GM21619 (cell line): Measurements from ENCODE around the gene PRPF40B.
A peak's percentile ranks its signal among the peaks of the same experiment; 100 is the strongest.
"Not testable (repeated sequence)": the region's sequence is repeated elsewhere in the genome, so short reads cannot be mapped to it uniquely, and the experiment has no call there.

Experiments
- ATAC-seq: cut with Tn5 transposase; IDR thresholded peaks from one replicate; pipeline ENCODE4 v1.9.1; 2021; ENCODE audit not compliant: unreplicated experiment

PRPF40B gene

GRCh38 chr12:49623142-49623904 lies at the start of gene PRPF40B:
PRPF40B (plus strand) TSS chr12:49623561; CDS start chr12:49623591, 30 bp downstream.
- peak; percentile 59 for ATAC-seq

DNA sequence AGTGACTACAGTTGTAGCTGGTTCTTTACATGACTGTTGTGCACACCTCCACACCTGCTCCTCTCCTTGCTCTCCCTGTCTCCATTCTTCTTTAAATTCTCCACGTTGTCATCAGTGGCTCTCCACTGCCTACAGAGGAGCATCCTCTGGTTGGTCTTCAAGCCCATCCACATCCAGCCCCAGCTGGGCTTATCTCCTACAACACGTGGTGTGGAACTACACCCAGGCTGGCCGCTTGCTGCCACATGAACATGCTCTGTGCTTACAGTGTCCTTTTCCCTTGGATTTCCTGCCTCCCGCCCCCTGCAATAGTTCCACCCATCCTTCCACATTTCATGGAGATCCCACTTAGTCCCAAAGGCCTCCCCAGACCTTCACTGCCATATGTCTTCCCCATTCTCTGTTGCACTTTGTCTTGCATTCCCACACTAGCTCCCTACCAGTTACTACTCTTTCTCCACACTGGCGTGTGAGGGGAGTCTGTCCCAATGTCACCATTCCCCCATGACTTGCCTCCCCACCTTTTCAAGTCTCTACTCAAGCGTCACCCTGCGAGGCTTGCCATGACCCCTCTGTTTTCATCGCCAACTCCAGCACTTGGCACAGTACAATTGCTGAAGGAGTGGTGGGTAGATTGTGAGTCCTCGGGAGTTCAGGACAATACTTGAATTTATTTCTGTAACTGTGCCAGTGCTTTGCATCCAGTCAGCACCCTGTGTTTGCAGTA lies 45.6 kb upstream of the PRPF40B start:
- no peak for ATAC-seq

GRCh38 chr12:49578471-49579112 lies 44.8 kb upstream of the PRPF40B start:
- ATAC-seq: no peak

- ATAC-seq: no peak
Observed at GRCh38 chr12:49580572-49581535, 42.5 kb upstream of the PRPF40B start.

DNA sequence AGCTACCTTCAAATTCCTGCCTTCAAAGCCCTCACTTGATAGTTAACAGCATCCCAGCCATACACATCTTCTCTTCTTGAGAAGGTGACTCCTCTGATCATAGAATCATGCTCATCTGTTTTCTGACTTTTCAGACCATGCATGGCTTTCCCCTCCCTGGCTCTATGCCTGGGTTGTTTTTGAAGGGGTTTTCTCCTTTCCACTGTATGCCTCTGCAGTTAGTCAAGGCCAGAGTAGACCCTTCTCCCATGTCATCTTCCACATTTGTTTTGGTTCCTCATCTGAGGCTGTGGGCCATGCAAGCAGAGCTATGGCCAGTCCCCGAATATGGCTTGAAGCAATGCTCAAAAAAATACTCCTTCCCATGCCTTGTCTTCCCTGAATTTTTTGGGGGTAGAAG lies 41.2 kb upstream of the PRPF40B start:
- ATAC-seq: no peak

DNA sequence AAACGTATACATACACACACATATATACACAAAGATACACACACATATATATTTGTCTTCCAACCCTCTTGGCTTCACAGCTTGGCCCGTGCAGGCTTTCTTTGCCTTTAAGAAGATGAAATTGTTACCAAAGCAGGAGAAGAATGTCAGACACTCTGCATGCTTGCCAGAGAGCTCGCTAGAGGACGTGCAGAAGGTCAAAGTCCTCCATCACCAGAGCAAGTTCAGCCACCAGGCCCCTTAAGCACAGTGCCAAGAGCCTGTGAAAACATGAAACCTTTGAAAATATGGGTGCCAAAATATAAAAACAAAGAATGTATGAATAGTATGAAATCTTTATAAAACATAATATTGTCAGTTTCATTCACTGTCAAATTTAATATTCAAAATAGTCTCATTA lies 40.5 kb upstream of the PRPF40B start:
- no peak for ATAC-seq

GRCh38 chr12:49583366-49584094 lies 39.8 kb upstream of the PRPF40B start:
- ATAC-seq: no peak

DNA sequence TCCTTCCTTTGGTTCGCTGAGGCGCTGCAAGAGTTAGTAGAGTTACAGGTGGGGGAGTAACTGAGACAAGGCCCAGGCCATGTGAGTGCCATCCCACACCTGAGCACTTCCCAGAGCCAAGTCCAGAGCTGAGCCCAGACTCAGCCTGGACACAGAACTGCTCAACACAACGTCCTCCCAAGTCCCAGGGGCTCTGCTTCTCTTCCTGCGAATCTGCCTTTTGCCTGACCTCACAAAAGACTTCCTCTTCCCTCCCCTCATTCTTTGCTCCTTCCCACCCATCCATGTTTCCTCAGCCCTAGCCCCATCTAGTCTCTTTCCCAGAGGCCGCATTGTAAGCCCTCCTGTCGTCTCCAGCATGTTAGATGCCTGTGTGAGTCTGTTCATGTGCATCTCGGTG lies 38.8 kb upstream of the PRPF40B start:
- no peak for ATAC-seq

DNA sequence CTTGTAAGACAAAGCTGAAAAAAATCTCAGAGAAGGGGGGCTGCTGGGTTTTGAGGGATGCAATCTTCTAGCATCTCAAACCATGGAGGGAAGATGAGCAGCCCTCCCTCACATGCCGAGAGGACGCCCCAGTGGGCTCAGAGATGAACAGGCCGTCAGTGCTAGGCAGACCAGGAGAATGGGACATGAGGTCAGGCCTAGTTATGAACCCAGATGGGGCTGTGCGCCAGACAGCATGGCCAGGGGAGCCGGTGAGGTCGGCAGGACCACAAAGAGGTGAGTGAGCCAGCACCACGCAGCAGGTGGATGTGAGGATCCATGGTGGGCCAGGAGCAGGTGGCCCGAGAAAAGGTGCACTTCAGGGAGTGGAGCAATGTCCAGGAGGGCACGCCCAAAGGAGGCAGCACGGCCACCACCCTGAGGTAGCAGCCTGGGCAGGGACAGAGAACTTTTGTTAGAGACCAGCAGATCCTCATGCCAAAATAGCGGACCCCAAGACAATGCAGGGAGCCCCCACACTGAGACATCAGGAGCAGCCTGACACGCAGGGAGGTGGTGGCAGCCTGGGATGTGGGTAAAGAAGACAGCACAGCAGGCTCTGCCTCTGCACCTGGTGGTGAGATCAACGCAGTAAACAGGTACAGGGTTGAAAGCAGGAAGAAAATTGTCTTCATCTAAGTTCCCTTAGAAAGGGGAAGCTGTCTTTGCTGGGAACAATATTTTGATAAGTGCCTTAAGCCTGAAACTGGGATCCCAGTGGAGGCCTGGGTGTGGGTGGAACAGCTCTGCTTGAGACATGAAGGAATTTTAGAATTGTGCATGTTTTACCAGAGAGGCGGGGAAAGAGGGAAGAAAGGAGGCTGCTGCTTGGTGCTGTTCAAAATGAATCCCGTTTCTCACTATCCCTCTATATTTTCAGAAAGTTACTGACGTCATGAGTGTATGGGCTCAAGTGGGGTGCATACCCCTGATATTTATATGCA lies 37.6 kb upstream of the PRPF40B start:
- no peak for ATAC-seq

DNA sequence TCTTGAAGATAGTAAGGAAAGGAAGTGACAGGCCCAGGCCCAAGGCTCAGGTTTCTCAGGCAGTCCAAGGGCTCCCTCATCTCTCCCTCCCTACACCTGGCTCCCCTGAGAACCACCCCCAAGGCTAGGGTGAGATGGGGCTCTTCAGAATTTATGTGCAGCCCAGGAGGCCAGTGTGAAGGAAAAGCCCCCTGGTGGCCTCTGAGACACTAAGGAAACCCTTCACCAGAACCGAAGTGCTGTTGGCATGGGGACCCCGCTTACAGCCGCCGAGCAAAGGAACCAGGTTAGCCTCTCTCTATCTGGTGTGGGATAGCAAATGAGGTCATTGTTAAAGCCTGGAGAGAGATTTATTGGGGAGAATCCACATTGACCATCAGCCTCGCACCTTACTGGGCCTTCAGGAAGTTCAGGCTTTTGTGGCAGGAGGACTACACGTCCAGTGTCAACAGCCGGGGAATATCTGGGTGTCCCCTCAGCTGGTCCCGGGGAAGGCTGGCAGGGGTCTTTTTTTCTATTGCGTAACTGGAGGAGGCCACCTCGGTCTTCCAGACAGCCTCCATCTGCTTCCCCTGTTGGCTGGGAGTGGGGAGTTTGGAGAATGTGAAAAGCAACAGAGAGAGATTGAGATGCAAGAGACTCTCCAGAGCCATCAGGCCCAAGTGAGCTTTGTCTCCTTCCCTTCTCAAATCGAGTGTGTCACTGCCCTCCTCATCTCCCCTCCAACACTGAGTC lies 36.0 kb upstream of the PRPF40B start:
- no peak for ATAC-seq

GRCh38 chr12:49588281-49588680 lies 35.1 kb upstream of the PRPF40B start:
- no peak for ATAC-seq

DNA sequence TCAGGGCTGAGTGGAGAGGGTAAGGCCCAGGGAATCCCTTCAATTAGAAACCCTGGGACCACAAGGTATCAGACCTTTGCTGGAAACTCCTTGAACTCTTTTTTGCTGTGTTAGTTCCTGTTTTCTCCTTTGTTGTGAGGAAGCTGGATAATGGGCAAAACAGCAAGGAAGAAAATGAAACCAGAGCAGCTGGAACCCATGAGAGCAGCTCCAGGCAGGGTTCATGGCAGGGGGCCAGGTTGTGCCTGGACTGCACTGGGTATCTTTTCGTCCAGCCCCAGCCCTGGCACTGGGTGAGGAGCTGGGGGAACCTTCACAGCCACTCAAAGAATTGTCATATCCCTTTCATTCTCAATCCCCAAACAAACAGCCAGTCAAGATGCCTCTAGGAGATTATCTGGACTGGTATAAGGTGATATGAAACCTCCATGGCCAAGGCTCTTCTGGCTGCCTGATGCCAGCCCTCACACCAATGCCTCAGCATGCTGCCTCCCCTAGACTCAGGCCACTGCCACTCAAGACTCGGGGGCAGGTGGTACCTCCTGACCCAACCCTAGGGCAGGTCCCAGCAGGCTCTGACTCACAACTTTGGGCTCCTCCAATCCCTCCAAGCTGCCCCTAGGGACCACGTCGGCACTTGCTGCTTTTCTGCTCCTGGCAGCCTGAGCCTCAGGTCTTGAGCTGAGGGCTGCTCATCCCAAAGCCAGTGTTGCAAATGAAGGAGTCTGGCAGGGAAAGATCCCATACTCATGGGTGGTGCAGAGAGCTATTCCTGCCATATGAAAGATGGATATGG lies 34.4 kb upstream of the PRPF40B start:
- ATAC-seq: no peak

GRCh38 chr12:49598527-49598926 lies 24.8 kb upstream of the PRPF40B start:
- no peak for ATAC-seq

GRCh38 chr12:49599961-49600360 lies 23.4 kb upstream of the PRPF40B start:
- no peak for ATAC-seq

DNA sequence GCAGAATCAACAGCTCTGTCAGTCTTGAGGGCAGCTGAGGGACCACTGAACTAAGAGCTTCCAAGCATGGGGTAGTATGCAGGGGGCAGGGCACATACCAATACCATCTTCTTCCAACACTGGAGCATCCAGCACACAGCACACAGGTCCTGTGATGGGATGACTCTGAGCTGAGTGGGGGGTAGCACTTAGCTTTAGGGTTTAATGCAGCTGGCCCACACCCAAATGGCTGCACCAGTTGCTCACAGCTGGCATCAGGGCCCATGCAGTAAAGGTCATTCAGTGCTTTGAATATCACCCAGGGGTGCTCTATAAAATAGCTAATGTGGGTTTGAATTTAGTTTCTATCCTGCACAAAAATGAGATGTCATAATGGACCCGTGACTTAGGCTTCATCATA lies 19.6 kb upstream of the PRPF40B start:
- no peak for ATAC-seq

DNA sequence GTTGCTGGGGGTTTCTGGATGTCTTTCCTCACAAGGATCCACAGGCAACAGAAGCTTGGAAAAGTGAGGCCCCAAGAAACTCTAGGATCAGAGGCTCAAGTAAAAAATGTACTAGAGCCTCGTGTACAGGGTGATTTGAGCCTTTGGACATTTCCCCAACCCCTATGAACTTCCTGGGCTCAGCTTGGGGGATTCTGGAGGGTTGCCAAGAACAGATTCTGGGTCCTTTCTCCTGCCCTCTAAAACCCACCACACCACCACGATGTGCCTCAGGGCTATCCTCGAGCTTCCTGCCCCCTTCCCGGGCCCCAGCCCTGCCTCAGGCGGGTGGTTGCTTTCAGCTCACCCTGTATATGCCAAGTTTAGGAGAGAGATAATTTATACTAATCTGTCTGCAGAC lies 18.5 kb upstream of the PRPF40B start:
- no peak for ATAC-seq

GRCh38 chr12:49605539-49605938 lies 17.8 kb upstream of the PRPF40B start, which contains the start of gene FAM186B:
FAM186B (minus strand) TSS chr12:49605639; CDS start chr12:49605477, 162 bp downstream.
- not testable (repeated sequence) for ATAC-seq
